Activated CD8-positive, alpha-beta memory T cell treated with anti-CD3 and anti-CD28 coated beads, Interleukin-2, amount 50 U/mL, for 1 hour (primary cell): Measurements from ENCODE around the gene WIPI1.
"Not testable (repeated sequence)": the region's sequence is repeated elsewhere in the genome, so short reads cannot be mapped to it uniquely, and the experiment has no call there.

ENCODE experiments used
- DNase-seq: peaks from one replicate; pipeline ENCODE4 v3.0.0-alpha.2; 2020; ENCODE audit errors: extremely low read depth

WIPI1 gene

GRCh38 chr17:68414901-68415300 lies 42.4 kb downstream of the WIPI1 start:
- not testable (repeated sequence) for DNase-seq

- DNase-seq: not testable (repeated sequence)
Observed at GRCh38 chr17:68413597-68414560, 43.4 kb downstream of the WIPI1 start.

- DNase-seq: not testable (repeated sequence)
Observed at GRCh38 chr17:68407656-68408055, 49.6 kb downstream of the WIPI1 start.

GRCh38 chr17:68403837-68404236 lies 53.5 kb downstream of the WIPI1 start:
- DNase-seq: not testable (repeated sequence)

- no peak for DNase-seq
Observed at GRCh38 chr17:68403122-68403521, 54.2 kb downstream of the WIPI1 start.

- DNase-seq: no peak
Observed at GRCh38 chr17:68401288-68401687, 56.0 kb downstream of the WIPI1 start.

GRCh38 chr17:68400404-68400735 lies 56.9 kb downstream of the WIPI1 start:
- no peak for DNase-seq

- no peak for DNase-seq
Observed at GRCh38 chr17:68399638-68400403, 57.5 kb downstream of the WIPI1 start.

GRCh38 chr17:68398691-68399637 lies 58.3 kb downstream of the WIPI1 start:
- DNase-seq: no peak

GRCh38 chr17:68397108-68397536 lies 60.2 kb downstream of the WIPI1 start:
- no peak for DNase-seq

- no peak for DNase-seq
Observed at GRCh38 chr17:68396226-68397107, 60.8 kb downstream of the WIPI1 start.

GRCh38 chr17:68394608-68395331 lies 62.5 kb downstream of the WIPI1 start:
- no peak for DNase-seq

- DNase-seq: no peak
Observed at GRCh38 chr17:68391561-68392268, 65.6 kb downstream of the WIPI1 start.

GRCh38 chr17:68390888-68391545 lies 66.3 kb downstream of the WIPI1 start:
- DNase-seq: no peak

- no peak for DNase-seq
Observed at GRCh38 chr17:68389041-68389440, 68.3 kb downstream of the WIPI1 start.

- no peak for DNase-seq
Observed at GRCh38 chr17:68387435-68388218, 69.7 kb downstream of the WIPI1 start.

- no peak for DNase-seq
Observed at GRCh38 chr17:68385490-68386215, 71.6 kb downstream of the WIPI1 start.
